Loucy (cell line): ENCODE results near the gene IFITM1.

Experiments used
- EZH2phosphoT487 ChIP-seq: fragments of 200-600 bp; IDR thresholded peaks from 2 replicates; pipeline ENCODE4 v1.6.1; 2018; ENCODE audit warnings: antibody characterized with exemption, mild to moderate bottlenecking, moderate library complexity, borderline replicate concordance
- TF ChIP-seq, protein P1 (sequence below): fragments of 200-600 bp; sonication (generic); conservative IDR thresholded peaks from 2 replicates; pipeline ENCODE4 v1.5.1; 2014; ENCODE audit warnings: mild to moderate bottlenecking, antibody characterized with exemption, low read length

DNA sequence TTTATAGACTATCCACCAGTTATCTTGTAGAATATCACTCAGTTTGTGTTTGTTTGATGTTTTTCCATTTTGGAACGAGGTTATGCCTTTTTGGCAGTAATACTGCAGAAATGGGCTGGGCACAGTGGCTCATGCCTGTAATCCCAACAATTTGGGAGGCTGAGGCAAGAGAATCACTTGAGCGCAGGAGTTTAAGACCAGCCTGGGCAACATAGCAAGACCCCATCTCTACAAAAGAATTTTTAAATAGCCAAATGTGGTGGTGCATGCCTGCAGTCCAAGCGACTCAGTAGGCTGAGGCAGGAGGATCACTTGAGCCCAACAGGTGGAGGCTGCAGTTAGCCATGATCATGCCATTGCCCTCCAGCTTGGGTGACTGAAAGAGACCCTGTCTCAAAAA, 32.7 kb downstream of the IFITM1 start:
- TF ChIP-seq, protein P1, sequence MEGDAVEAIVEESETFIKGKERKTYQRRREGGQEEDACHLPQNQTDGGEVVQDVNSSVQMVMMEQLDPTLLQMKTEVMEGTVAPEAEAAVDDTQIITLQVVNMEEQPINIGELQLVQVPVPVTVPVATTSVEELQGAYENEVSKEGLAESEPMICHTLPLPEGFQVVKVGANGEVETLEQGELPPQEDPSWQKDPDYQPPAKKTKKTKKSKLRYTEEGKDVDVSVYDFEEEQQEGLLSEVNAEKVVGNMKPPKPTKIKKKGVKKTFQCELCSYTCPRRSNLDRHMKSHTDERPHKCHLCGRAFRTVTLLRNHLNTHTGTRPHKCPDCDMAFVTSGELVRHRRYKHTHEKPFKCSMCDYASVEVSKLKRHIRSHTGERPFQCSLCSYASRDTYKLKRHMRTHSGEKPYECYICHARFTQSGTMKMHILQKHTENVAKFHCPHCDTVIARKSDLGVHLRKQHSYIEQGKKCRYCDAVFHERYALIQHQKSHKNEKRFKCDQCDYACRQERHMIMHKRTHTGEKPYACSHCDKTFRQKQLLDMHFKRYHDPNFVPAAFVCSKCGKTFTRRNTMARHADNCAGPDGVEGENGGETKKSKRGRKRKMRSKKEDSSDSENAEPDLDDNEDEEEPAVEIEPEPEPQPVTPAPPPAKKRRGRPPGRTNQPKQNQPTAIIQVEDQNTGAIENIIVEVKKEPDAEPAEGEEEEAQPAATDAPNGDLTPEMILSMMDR: no peak
- no peak for TF ChIP-seq EZH2phosphoT487
